ENCODE measurements around the gene CCDC12.
A peak's percentile ranks its signal among the peaks of the same experiment; 100 is the strongest.

DNA sequence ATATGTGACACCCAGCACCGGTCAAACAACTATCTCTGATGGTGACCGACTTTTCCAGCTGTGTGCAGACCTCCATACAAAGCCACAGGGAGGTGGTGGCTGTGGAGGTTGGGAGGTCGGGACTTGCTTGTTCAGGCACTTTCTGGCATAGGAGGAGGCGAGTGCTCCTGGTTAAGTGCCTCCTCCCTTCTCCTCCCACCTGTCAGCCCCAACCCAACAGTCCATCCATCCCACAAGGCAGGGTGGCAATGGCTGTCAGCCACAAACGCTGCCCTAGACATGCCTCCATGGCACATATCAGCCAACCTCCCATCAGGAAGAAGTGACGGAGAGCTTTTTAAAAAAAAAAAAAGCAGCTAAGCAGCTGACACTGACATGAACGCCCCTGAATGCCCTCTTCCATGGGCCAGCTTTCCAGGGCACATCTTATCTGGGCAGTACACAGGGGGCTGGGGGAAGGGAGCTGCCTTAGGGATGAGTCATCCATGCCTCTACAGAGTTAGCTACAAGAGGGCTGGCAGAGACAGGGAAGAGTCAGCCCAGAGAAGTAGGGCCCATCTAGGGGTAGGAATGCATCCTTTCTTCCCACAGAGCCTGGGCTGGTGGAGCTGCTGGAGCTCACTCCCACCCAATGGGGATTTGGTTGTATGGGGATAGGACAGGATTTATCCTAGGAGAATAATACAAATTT, 41.2 kb downstream of the CCDC12 start:
- TF ChIP-seq RAD21 (IDR thresholded peaks at IDR 0.05; ENCODE audit: low read depth): no peak; the same call in 1 of the 2 replicates
- TF ChIP-seq TEAD4 (IDR thresholded peaks at IDR 0.05): peak; percentile 89
- peak; percentile 27; the same call in 1 of the 2 replicates for TF ChIP-seq EP300 (IDR thresholded peaks at IDR 0.05; ENCODE audit: borderline replicate concordance)
- TF ChIP-seq CREB1 (IDR thresholded peaks at IDR 0.05; ENCODE audit: low read depth): no peak
- TF ChIP-seq, protein P1, sequence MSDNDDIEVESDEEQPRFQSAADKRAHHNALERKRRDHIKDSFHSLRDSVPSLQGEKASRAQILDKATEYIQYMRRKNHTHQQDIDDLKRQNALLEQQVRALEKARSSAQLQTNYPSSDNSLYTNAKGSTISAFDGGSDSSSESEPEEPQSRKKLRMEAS (IDR thresholded peaks at IDR 0.05): no peak
- no peak for TF ChIP-seq TAF1 (IDR thresholded peaks at IDR 0.05; ENCODE audit: low read depth)
